NOMO-1 treated with dmso at 0.1 percent for 144 hours (cell line): ENCODE measurements around the gene MC1R.
A peak's percentile ranks its signal among the peaks of the same experiment; 100 is the strongest.
"Not testable (repeated sequence)": the region's sequence is repeated elsewhere in the genome, so short reads cannot be mapped to it uniquely, and the experiment has no call there.

Experiments used
- DNase-seq: peaks from one replicate; lab custom pipeline; 2025; ENCODE audit not compliant: unreplicated experiment; lab: John Stamatoyannopoulos, UW

MC1R gene

DNA sequence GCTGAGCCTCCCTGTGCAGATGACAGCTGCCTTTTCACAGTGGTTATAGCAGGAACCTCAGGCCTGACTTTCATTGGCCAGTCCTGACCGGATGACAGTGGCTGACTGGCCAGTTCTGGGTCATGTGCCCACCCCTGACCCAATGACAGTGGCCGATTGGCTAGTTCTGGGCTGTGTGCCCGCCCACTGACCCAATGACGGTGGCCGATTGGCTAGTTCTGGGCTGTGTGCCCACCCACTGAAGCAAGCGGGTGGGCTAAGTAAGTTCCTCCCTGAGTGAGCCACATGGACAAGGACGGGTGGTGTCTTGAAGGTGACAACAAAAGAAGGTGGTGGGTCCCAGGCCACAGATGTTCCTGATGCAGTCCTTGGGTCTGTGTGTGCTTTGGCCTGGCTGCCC, 39.4 kb downstream of the MC1R start:
- DNase-seq: peak; percentile 89

- no peak for DNase-seq
Measured at GRCh38 chr16:89958596-89958995, 39.9 kb downstream of the MC1R start.

DNA sequence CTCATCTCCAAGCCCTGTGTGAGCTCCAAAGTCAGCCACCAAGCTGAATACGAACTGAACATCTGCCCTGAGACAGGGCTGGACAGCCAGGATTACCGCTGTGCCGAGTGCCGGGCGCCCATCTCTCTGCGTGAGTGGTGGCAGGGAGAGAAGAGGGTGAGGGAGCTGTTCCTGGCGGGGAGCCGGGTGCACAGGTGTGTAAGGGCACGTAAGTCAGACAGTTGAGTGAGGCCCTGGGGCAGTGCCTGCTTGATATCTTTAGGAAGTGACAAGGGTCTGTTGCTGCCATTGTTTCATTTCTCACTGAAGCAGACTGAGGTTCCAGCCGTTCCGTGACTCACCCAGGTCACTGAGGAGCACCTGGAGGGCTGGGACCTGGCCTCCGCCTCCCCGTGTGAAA, 42.3 kb downstream of the MC1R start:
- DNase-seq: no peak

- no peak for DNase-seq
Measured at GRCh38 chr16:89961920-89962319, 43.3 kb downstream of the MC1R start.

DNA sequence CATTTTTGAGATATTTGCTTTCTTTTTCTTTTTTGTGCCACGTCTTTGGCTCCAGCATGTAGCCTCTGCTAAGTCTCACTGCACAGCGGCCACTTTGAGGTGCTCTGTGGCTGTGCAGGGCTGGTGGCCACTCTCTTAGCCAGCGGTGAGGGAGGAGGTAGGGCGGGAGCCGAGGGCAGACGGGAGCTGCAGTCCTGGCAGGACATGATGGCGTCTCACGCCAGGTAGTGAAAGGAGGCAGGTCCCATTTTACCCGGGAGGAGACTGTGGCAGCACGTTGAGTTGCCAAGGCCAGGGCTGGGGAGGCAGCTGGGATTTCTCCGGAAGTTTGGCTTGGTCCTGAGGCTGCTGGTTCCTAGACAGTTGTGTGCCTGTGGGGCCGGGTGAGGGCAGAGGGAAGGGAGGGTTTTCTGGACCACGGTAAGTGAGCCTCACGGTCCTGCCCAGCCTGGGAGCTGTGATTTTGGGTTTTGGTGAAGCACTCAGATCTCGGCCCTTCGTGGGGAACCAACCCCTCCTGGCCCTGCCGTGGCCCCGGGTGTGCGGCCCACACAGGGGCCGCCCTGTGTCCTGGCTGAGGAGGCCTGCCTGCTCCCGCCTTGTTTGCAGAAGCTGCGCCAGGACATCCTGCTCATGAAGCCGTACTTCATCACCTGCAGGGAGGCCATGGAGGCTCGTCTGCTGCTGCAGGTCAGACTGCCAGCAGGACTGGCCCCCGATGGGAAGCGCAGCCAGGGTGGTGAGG, 44.3 kb downstream of the MC1R start:
- DNase-seq: no peak

- DNase-seq: no peak
Measured at GRCh38 chr16:89964201-89964600, 45.5 kb downstream of the MC1R start.

DNA sequence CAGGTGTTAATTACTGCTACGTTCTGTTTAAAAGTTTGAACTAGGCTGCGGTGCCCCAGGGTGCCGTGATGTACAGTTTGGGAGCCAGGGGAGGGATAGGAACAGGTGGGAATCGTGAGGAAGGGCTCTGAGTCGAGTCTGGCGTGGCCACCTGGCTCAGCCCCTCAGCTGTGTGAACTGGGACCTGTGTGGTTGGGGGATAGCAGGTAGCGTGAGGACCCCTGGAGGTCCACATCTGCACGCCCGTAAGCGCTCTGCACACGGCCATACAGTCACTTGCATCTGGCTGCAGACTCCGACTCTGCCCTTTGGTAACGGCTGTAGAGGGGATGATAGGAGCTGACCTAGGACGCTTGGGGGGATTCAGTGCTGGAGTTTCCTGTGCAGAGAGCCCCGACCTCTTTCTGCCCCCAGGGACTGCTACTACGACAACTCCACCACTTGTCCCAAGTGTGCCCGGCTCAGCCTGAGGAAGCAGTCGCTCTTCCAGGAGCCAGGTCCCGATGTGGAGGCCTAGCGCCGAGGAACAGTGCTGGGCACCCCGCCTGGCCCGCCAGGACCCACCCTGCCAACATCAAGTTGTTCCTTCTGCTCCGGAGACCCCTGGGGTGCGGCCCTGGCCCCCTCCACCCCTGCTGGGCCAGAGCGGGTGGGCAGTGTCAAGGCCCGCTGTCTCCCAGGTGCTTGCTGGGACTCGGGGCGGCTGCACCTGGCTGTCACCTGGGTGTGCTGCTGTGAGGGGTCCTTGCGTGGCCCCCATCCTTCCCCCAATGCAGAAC, 47.0 kb downstream of the MC1R start:
- no peak for DNase-seq

GRCh38 chr16:89966756-89967155, 48.1 kb downstream of the MC1R start:
- DNase-seq: no peak

- not testable (repeated sequence) for DNase-seq
Measured at GRCh38 chr16:89967436-89967835, 48.8 kb downstream of the MC1R start.

DNA sequence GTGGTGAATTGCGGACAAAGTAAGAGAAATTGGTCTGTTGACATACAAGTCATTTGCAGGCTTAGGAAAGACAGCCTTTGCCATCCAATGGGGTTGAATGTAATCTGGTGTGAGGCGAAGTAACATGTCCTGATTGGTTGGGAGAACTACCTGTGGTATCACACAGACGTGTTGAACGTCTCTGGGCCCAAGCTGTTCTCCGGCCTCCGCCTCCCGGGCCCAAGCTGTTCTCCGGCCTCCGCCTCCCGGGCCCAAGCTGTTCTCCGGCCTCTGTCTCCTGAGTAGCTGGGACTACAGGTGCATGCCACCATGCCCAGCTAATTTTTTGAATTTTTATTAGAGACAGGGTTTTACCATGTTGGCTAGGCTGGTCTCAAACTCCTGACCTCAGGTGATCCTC, 49.4 kb downstream of the MC1R start:
- not testable (repeated sequence) for DNase-seq

DNA sequence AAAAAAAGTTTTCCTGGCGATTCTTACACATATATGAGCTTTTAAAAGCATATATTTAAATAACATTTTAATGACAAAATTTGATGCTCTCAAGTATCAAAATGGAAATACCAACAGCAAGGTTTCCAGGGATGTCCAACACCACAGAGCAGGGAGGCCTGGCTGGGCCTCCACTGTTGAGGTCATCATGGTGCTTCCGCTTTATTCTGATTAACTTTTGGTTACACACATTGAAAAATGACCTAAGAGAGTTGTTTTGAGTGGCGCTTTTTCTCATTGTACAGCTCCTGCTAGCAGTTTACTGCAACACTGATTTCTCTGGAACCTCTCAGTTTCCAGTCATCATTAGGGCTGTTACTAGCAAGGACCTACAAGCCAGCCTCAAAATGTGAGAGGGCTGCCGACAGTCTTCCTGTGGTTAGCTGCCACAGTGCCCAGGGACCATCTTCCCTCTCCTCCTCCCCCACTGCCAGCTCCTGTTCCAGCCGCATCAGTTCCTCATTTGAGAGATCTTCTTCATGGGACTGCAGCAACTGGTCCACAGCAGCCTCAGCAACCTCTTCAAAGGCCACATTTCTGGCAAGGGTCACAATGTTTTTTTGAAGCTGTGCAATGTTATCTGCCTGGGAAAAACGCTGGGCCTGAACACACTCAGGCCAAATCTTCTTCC, 51.2 kb downstream of the MC1R start:
- DNase-seq: peak; percentile 68
